Measurements from ENCODE around the gene NEIL3. TPM values are rescaled to one million over a fixed set of nuclear protein-coding genes. Genes with fewer than 3 reads are reported as not detected.

NEIL3 gene
- total RNA-seq, 1 donor from 2014 or later = 18.2 TPM

- H3K36me3 Mint-ChIP-seq (ENCODE audit: low read depth) = no peaks in the 10 kb centered on the region
- no peaks in the 10 kb centered on the region for H3K9me3 Mint-ChIP-seq
- no peak for TF ChIP-seq CTCF (conservative IDR thresholded peaks at IDR 0.05)
- no peak for DNase-seq (ENCODE audit: low read depth, low spot score)
- H3K4me3 Mint-ChIP-seq = no peak overlapping the region
- H3K27ac Mint-ChIP-seq (ENCODE audit: unreplicated experiment) = no peak overlapping the region
- H3K27me3 Mint-ChIP-seq (ENCODE audit: low read depth) = no peaks in the 10 kb centered on the region
- H3K4me1 Mint-ChIP-seq = no peaks in the 10 kb centered on the region
Measured at GRCh38 chr4:177391287-177391686, 81.6 kb downstream of the NEIL3 start.

- no peaks in the 10 kb centered on the region for H3K27me3 Mint-ChIP-seq (ENCODE audit: low read depth)
- H3K4me3 Mint-ChIP-seq = no peak overlapping the region
- H3K4me1 Mint-ChIP-seq = no peaks in the 10 kb centered on the region
- no peak overlapping the region for H3K27ac Mint-ChIP-seq (ENCODE audit: unreplicated experiment)
- no peaks in the 10 kb centered on the region for H3K36me3 Mint-ChIP-seq (ENCODE audit: low read depth)
- DNase-seq (ENCODE audit: low read depth, low spot score) = no peak
- no peaks in the 10 kb centered on the region for H3K9me3 Mint-ChIP-seq
- TF ChIP-seq CTCF (conservative IDR thresholded peaks at IDR 0.05) = no peak
Measured at GRCh38 chr4:177391953-177392352, 82.3 kb downstream of the NEIL3 start.

- no peak for TF ChIP-seq CTCF (conservative IDR thresholded peaks at IDR 0.05)
- no peaks in the 10 kb centered on the region for H3K27me3 Mint-ChIP-seq (ENCODE audit: low read depth)
- H3K27ac Mint-ChIP-seq (ENCODE audit: unreplicated experiment) = no peak overlapping the region
- no peak for DNase-seq (ENCODE audit: low read depth, low spot score)
- H3K4me3 Mint-ChIP-seq = no peak overlapping the region
- peaks cover 4% of the 10 kb centered on the region for H3K9me3 Mint-ChIP-seq
- H3K36me3 Mint-ChIP-seq (ENCODE audit: low read depth) = peaks cover 6% of the 10 kb centered on the region
- no peaks in the 10 kb centered on the region for H3K4me1 Mint-ChIP-seq
Measured at GRCh38 chr4:177393236-177393635, 83.6 kb downstream of the NEIL3 start.

GRCh38 chr4:177396352-177396751 lies 86.7 kb downstream of the NEIL3 start:
- Mint-ChIP-seq H3K9me3 (peaks cover 6% of the 10 kb centered on the region), H3K27ac (ENCODE audit: unreplicated experiment) (no peak overlapping the region), H3K4me1 (no peaks in the 10 kb centered on the region), H3K36me3 (ENCODE audit: low read depth) (peaks cover 6% of the 10 kb centered on the region), H3K27me3 (ENCODE audit: low read depth) (no peaks in the 10 kb centered on the region), H3K4me3 (no peak overlapping the region)
- TF ChIP-seq CTCF (conservative IDR thresholded peaks at IDR 0.05) = no peak
- no peak for DNase-seq (ENCODE audit: low read depth, low spot score)

GRCh38 chr4:177400030-177400429 lies 90.4 kb downstream of the NEIL3 start:
- Mint-ChIP-seq H3K27me3 (ENCODE audit: low read depth) (no peaks in the 10 kb centered on the region), H3K36me3 (ENCODE audit: low read depth) (peaks cover 6% of the 10 kb centered on the region), H3K9me3 (peaks cover 6% of the 10 kb centered on the region), H3K4me3 (no peak overlapping the region), H3K4me1 (no peaks in the 10 kb centered on the region), H3K27ac (ENCODE audit: unreplicated experiment) (no peak overlapping the region)
- no peak for TF ChIP-seq CTCF (conservative IDR thresholded peaks at IDR 0.05)
- DNase-seq (ENCODE audit: low read depth, low spot score) = no peak
